ENCODE results near the gene DCAF5.
"Not testable (repeated sequence)": the region's sequence is repeated elsewhere in the genome, so short reads cannot be mapped to it uniquely, and the experiment has no call there.

Gene DCAF5

GRCh38 chr14:69096781-69097475 is 56.0 kb downstream of the DCAF5 start:
- no peak for DNase-seq

GRCh38 chr14:69096246-69096645 is 56.7 kb downstream of the DCAF5 start:
- no peak for DNase-seq

GRCh38 chr14:69094481-69094880 is 58.4 kb downstream of the DCAF5 start:
- DNase-seq = no peak

GRCh38 chr14:69093631-69094421 is 59.1 kb downstream of the DCAF5 start:
- DNase-seq = peak; percentile 2

GRCh38 chr14:69092840-69093422 is 60.0 kb downstream of the DCAF5 start:
- no peak for DNase-seq

GRCh38 chr14:69091695-69092094 is 61.2 kb downstream of the DCAF5 start:
- no peak for DNase-seq

GRCh38 chr14:69091006-69091405 is 61.9 kb downstream of the DCAF5 start:
- DNase-seq = no peak

- peak; percentile 69 for DNase-seq
These were observed 62.6 kb downstream of the DCAF5 start for GRCh38 chr14:69090187-69090789.

GRCh38 chr14:69089046-69089445 is 63.9 kb downstream of the DCAF5 start:
- no peak for DNase-seq

- DNase-seq = no peak
These were observed 64.3 kb downstream of the DCAF5 start for GRCh38 chr14:69088586-69088985.

GRCh38 chr14:69087061-69087461 is 65.9 kb downstream of the DCAF5 start:
- no peak for DNase-seq

GRCh38 chr14:69086537-69086936 is 66.4 kb downstream of the DCAF5 start:
- DNase-seq = no peak

GRCh38 chr14:69084023-69084422 is 68.9 kb downstream of the DCAF5 start:
- no peak for DNase-seq

- no peak for DNase-seq
These were observed 69.7 kb downstream of the DCAF5 start for GRCh38 chr14:69083181-69083580.

GRCh38 chr14:69081271-69081670 is 71.6 kb downstream of the DCAF5 start:
- no peak for DNase-seq

- DNase-seq = no peak
These were observed 73.2 kb downstream of the DCAF5 start for GRCh38 chr14:69079747-69080146.

- DNase-seq = peak; percentile 36
These were observed 73.7 kb downstream of the DCAF5 start for GRCh38 chr14:69079188-69079742.

- DNase-seq = no peak
These were observed 75.1 kb downstream of the DCAF5 start for GRCh38 chr14:69077841-69078240.

GRCh38 chr14:69077185-69077584 is 75.7 kb downstream of the DCAF5 start:
- DNase-seq = not testable (repeated sequence)

- DNase-seq = no peak
These were observed 76.6 kb downstream of the DCAF5 start for GRCh38 chr14:69076341-69076740.

- no peak for DNase-seq
These were observed 79.0 kb downstream of the DCAF5 start for GRCh38 chr14:69073915-69074314.

GRCh38 chr14:69073429-69073828 is 79.5 kb downstream of the DCAF5 start:
- no peak for DNase-seq

- no peak for DNase-seq
These were observed 80.3 kb downstream of the DCAF5 start for GRCh38 chr14:69072584-69072983.
